Esophagus muscularis mucosa (tissue), 4 donors: ENCODE data around the gene ZNF598.

ENCODE experiments used
- CTCF ChIP-seq, 3 experiments: fragments of 200-600 bp in 2 of 3; fragments of 450-650 bp in 1 of 3; sonication (generic) in 2 of 3; IDR thresholded peaks; one replicate each; pipeline ENCODE4 v1.5.1; 2017 to 2019; ENCODE audit warnings: antibody characterized with exemption in 3 of 3, mild to moderate bottlenecking in 2 of 3, moderate library complexity in 1 of 3
- EP300 ChIP-seq: sonication (generic); formaldehyde crosslinking; IDR thresholded peaks from one replicate; pipeline ENCODE4 v1.6.1; 2017; ENCODE audit warnings: antibody characterized with exemption
- POLR2A ChIP-seq: fragments of 450-650 bp; IDR thresholded peaks from one replicate; pipeline ENCODE4 v1.6.1; 2017; ENCODE audit warnings: antibody characterized with exemption, moderate library complexity, mild to moderate bottlenecking, low read depth
- POLR2AphosphoS5 ChIP-seq, 2 donors: sonication (generic); formaldehyde crosslinking; IDR thresholded peaks; one replicate each; pipeline ENCODE4 v1.6.1; 2017; ENCODE audit warnings: antibody characterized with exemption in 2 of 2

- TF ChIP-seq POLR2A (no peak), CTCF (IDR thresholded peaks at IDR 0.05) (no peak), EP300 (no peak), POLR2AphosphoS5 (IDR thresholded peaks at IDR 0.05) (no peak)
These were observed 44.3 kb upstream of the ZNF598 start for GRCh38 chr16:2053897-2054296.
